HG03354 (cell line): ENCODE measurements around the gene MEI4.
"Not testable (repeated sequence)": the region's sequence is repeated elsewhere in the genome, so short reads cannot be mapped to it uniquely, and the experiment has no call there.

Experiments used
- ATAC-seq: cut with Tn5 transposase; IDR thresholded peaks from one replicate; pipeline ENCODE4 v1.9.1; 2021; ENCODE audit warnings: mild to moderate bottlenecking; ENCODE audit not compliant: unreplicated experiment, poor library complexity, severe bottlenecking

Gene MEI4

GRCh38 chr6:77812304-77812703, 159.5 kb downstream of the MEI4 start:
- ATAC-seq: no peak

DNA sequence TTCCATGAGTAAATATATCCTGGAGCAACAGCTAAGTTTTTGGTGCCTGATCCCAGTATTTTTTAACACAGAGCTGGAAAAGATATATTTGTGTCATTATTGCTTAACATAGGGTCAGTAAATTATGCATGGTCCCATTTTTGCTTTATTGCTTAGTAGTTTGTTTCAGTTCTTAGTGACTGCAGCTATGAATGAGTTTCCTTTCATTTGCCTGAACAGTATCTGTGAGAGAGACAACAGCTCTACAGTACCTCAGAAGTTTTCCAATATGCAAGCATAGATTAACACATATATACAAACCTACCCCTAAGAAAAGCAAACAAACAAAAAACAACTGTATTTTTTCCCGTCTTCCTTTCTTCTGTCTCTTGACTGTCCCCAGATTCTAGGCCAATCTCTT, 160.3 kb downstream of the MEI4 start:
- no peak for ATAC-seq

- no peak for ATAC-seq
Observed at GRCh38 chr6:77814119-77814518, 161.3 kb downstream of the MEI4 start.

DNA sequence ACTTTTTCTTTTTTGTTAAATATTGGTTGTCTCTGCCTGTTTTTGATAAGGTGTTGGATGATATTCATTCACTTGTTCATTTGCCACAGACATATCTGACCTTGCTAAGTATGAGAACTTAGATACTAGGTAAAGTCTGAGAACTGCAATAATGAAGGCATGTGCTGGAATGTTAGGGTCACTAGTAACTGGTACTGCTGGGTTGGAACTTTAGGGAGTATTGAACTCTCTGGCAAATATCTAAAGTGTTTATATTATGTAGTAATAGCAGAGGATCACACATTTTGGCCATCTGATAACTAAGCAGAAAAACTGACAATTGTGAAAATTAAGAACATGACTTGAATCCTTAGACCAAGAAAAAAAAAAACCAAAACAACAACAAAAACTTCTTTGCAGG, 162.7 kb downstream of the MEI4 start:
- ATAC-seq: no peak

DNA sequence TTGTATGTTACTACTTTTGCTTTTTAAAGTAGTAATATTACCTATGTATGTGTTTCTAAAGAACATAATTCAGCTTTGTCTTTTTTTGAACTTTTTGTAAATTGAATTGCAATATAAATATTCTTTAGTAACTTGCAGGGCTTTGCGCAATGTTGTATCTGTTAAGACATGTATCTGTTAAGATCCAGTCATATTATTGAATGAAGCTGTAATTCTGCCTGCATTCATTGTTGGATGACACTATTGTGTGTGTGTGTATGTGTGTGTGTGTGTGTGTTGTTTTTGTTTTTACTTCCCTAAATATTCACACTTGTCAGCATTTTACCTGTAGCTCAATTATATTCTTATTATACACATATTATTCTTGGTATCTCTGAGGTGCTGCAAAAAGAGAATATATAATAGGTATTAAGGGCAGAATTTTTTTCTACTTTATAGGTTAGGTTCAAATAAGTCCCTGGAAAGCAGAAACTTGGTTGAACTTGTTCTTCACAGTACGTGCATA, 164.0 kb downstream of the MEI4 start:
- ATAC-seq: no peak

GRCh38 chr6:77822265-77822664, 169.4 kb downstream of the MEI4 start:
- no peak for ATAC-seq

DNA sequence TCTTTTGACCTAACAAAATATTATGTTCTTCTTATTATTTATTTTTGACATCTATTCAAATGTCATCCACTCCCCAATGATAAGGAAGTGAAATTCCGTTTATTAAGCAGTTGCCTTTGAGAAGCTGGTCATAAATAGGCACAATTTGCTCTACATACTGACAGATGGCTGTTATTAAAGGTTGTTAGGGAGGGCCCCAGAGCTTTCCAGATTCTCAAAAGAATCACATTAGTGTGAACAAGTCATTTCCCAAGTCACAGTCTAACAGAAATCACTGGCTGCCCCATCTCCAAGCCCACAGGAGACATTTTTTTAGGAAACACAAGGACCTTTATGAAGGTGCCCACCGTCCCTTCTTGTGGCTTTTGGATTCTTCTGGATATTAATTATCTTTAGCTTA, 172.4 kb downstream of the MEI4 start:
- no peak for ATAC-seq

DNA sequence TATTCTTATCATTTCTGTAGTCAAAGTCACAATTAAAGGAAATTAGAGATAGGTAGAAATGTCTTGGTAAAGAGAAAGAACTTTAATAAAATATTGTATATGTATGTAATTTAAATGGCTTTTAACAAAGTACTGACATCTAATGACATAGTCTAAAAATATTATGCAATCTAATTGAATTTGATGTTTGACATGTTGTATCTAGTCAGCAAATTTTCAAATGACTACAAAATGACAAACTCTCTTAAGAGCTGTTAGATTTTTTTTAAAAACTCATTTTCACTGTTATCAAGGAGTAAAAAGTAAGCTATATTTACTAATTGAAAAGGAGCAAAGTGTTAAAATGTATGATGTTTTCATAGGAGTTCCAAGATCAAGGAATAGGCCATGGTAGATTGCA, 176.9 kb downstream of the MEI4 start:
- ATAC-seq: no peak

DNA sequence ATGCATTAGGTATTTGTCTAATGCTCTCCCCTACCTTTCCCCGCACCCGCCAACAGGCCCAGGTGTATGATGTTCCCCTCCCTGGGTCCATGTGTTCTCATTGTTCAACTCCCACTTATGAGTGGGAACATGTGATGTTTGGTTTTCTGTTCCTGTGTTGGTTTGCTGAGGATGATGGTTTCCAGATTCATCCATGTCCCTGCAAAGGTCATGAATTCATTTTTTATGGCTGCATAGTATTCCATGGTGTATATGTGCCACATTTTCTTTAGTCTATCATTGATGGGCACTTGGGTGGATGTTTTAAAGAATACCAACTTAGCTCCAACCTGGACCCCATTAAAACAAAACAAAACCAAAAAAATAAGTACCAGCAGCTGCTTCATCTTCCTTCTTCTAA, 180.9 kb downstream of the MEI4 start:
- ATAC-seq: not testable (repeated sequence)

DNA sequence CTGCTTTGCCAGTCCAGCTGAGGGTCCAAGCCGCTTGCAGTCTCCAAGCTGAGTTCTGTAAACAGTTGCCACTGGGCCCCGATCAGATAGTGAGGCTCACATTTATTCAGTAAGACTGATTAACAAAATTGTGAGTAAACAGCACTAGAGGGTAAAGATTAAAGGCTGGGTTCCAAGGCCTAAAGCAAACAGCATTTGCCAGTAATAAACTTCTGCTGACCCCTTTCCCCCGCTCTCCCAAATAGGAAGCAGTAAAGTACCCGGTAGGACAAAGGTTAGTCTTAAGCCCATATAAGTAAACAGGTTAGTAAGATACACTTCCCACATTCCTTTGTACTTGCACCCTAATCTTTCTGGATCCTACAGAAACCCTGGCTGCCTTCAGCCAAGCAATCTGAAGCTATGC, 181.8 kb downstream of the MEI4 start:
- no peak for ATAC-seq

GRCh38 chr6:77837034-77837784, 184.4 kb downstream of the MEI4 start:
- ATAC-seq: no peak

- ATAC-seq: no peak
Observed at GRCh38 chr6:77839292-77839691, 186.5 kb downstream of the MEI4 start.

GRCh38 chr6:77844822-77845221, 192.0 kb downstream of the MEI4 start:
- ATAC-seq: no peak

- no peak for ATAC-seq
Observed at GRCh38 chr6:77853401-77853800, 200.6 kb downstream of the MEI4 start.

- no peak for ATAC-seq
Observed at GRCh38 chr6:77856391-77856790, 203.6 kb downstream of the MEI4 start.

DNA sequence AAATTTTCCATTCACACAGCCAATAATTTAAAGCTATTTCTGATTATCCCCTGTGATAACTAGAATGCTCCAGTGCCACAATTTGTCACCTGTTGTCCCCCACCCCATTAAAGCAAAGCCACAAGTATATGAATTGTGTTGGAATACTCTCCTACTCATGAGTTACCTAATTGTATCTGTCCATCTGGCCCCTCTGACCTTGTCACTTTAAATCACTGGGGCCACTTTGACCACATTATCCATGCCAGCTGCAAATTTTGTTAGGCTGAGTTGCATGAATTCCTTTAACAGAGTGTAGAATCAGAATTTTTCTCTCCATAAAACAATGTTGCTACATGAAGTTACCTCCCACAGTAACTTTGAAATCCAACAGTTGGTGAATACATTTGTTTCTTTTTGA, 204.6 kb downstream of the MEI4 start:
- no peak for ATAC-seq

- no peak for ATAC-seq
Observed at GRCh38 chr6:77876300-77876699, 223.5 kb downstream of the MEI4 start.

DNA sequence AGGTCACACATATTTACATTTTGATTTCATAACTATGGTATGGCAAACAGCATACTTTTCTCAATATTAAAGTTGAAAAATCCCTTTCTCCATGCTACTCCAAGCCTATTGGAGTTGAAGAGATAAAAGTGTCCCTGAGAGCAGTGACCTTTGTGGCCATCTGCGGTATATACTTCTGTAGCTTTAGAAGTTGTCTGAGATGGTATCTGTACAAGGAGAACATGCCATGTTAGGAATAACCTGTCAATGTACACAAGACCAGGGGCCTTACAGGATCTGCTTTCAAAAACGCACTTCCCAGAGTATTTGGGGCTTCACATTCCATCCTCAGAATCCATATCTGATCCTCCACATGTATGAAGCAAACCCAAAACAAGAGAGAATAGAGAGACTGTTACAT, 226.7 kb downstream of the MEI4 start:
- ATAC-seq: no peak

DNA sequence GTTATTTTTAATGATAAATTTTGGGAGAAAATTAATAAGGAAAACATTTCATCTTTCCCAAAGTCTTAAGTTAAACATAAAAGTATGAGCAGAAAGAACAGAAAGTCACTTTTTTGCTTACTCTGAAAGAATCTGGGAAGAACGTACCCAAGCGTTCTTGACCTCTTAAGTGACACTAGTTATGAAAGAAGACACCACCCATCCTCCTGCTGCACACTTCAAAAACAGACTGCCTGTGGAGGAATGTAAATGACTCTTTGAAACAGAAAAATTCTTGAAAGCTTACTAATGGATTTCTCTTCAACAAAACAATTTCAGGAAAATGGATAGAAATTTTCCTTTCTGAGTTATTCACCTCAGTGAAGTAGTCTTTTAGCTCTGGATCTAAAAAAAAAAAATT, 227.7 kb downstream of the MEI4 start:
- no peak for ATAC-seq

- ATAC-seq: no peak
Observed at GRCh38 chr6:77883851-77884250, 231.0 kb downstream of the MEI4 start.

DNA sequence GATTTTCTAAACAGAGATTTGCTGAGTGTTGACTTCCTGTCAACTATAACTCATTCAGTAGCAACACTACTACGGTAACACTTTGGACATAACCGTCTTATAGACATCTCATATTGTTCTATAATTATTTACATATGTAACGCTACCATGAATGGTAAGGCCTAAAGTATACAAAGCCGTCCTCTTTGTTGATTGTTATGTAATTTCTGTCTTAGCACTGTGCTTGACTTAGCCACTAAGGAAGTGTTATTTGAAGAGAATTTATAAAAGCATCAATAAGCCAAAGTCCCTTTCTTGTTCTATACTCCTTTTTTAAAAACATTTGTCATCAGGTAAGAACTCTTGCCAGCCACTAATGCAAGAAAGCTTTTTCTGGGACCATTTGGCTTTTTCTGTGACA, 240.6 kb downstream of the MEI4 start:
- no peak for ATAC-seq

- no peak for ATAC-seq
Observed at GRCh38 chr6:77906070-77906469, 253.2 kb downstream of the MEI4 start.
